Measurements from ENCODE around the gene SSX2IP.
"Not testable (repeated sequence)": the region's sequence is repeated elsewhere in the genome, so short reads cannot be mapped to it uniquely, and the experiment has no call there.

The SSX2IP gene

GRCh38 chr1:84675631-84676030 is 14.6 kb downstream of the SSX2IP start:
- DNase-seq (ENCODE audit: low read depth), result no peak

DNA sequence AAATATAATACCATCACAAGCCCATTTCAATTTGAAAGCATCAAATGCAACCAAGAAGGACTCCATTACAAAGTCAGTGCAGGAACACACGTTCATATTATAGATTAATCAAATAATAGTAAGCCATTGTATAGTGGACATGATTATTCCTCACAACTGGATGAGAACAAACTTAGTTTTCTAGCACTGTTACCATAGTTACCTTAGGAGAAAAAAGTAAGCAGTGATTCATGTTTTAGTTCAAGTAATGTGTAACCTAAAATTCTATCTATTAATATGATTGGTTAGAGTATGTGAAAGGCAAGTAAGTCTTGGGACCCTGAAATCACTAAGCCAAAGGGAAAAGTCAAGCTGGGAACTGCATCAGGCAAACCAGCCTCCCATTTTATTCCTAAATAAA is 15.2 kb downstream of the SSX2IP start:
- DNase-seq (ENCODE audit: low read depth), result no peak

- DNase-seq (ENCODE audit: low read depth), result no peak
Measured at GRCh38 chr1:84674705-84675104, 15.6 kb downstream of the SSX2IP start.

DNA sequence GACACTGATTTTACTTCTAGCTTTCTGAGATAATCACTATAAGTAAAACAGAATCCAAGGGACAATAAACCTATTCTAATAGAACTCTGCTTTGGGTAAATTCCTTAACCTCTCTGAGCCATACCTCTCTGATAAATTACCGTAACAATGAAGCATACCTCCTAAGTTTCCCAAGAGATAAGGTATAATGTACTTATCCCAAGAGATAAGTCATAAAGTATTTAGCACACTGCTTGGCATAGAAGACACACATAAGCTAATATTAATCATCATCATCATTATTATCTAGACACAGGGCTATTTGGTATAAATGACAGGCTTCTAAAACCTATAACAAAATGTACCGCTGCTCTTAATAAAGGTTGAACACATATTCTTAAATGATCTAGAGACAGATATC is 16.2 kb downstream of the SSX2IP start:
- DNase-seq (ENCODE audit: low read depth), result no peak

DNA sequence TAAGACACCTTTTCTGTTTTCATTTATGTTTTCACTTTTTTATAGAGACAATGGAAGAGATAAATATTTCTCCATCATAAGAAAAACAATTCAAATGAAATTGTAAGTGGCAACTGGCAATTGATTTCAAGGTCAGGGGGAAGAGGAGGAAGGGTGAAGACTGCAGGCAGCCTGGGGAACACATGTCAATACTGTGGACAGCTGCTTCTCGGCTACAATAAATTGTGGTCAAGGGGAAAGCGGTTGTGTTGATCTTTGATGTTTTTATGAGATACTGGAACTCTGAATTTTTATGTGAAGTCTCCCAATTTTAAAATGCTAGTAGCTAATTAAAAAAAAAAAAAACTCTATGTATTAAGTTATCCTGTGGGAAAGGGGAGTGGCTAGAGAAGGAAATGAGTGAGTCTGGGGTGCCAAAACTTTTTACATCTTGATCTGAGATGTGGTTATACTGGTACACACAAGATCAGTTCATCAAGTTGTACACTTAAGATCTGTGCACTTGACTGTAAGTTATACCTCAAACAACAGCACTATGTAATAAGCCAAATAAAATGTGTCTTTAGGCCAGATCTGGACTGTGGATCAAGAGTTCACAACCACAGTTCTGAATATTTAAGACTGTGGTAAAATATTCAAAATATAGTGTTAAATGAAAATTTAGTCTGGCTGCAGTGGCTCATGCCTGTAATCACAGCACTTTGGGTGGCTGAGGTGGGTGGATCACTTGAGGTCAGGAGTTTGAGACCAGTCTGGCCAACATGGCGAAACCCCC is 18.0 kb downstream of the SSX2IP start:
- no peak for DNase-seq (ENCODE audit: low read depth)

GRCh38 chr1:84669831-84670230 is 20.4 kb downstream of the SSX2IP start:
- no peak for DNase-seq (ENCODE audit: low read depth)

DNA sequence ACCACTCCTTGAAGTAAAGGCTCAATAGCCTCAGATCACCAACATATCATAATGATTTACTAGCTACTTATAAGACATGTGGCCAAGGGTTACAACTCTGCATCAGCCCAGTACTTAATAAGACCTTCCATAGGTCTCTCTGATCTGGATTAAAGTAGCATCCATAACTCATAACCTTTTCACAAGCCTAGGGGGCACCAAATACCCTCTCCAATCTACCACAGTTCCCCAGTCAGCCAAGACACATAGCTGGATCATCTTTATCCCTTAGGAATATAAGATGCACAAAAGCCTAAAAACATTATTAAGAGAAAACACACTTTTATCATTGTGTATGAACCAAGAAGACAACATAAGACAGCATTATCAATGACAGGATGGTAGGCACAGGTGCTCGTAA is 22.1 kb downstream of the SSX2IP start:
- no peak for DNase-seq (ENCODE audit: low read depth)

DNA sequence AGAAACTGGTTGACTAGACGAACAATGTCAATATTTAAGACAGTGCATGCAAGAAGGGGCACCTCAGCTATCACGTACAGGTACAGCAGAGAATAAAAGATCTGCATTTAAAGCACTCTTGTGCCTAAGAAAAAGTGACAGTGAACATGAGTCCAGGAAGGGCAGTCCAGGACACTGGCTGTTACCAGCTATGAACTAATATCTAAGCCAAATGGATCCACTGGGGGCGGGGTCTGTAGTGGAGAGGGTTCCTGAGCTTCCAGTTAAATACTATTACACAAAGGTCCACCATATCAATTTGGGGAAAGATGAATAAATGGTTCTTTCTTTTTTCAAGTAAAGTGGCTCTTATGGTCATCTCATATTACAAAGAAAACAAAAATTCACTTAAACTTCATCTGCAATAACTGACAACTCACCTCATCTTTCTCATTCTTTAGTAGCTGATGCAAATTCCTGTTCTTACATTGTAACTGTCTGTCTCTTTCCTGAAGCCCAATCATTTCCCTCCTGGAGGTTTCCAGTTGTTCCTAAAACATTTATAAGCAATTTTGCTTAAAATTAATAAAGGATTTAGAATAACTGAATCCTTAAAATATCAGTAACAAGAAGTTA is 24.5 kb downstream of the SSX2IP start:
- DNase-seq (ENCODE audit: low read depth), result no peak

DNA sequence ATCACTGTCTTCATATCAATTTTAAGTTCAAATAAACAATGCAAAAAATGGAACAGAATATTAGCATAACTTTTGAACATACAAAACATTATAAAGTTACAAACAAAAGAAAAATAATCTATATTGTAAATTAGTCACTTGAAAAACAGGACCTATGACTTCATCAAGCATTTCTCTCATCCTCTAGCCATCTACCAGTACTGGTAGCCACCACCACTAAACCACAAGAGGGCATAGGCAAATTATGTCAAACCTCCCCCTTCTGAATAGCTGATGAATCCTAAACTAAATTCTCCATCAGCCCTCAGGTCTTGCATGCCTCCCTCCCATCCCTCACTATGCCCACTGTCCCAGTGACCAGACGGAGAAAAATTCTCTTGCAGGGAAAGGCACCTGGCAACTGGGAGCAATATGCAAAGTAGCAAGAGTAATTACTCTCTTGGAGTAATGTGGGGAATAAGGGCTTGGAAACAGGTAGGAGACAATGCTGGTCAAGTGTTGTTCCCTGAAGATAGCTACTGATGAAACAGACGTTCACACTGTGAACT is 37.1 kb downstream of the SSX2IP start:
- no peak for DNase-seq (ENCODE audit: low read depth)

- no peak for DNase-seq (ENCODE audit: low read depth)
Measured at GRCh38 chr1:84644472-84644871, 45.8 kb downstream of the SSX2IP start.

- no peak for DNase-seq (ENCODE audit: low read depth)
Measured at GRCh38 chr1:84643183-84643582, 47.1 kb downstream of the SSX2IP start.

- DNase-seq (ENCODE audit: low read depth), result no peak
Measured at GRCh38 chr1:84642774-84643173, 47.5 kb downstream of the SSX2IP start.

DNA sequence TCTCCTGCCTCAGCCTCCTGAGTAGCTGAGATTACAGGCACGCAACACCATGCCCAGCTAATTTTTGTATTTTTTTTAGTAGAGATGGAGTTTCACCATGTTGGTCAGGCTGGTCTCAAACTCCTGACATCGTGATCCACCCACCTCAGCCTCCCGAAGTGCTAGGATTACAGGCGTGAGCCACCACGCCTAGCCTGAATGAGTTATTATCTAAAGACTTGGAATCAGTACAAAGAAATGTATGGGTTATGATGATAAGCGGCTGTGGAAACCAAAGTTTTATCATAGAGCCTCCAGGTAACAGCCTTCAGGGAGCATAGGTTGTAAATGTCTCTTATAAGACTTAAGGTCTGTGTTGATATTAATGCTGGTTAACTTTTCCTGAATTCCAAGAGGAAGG is 50.5 kb downstream of the SSX2IP start:
- not testable (repeated sequence) for DNase-seq (ENCODE audit: low read depth)

DNA sequence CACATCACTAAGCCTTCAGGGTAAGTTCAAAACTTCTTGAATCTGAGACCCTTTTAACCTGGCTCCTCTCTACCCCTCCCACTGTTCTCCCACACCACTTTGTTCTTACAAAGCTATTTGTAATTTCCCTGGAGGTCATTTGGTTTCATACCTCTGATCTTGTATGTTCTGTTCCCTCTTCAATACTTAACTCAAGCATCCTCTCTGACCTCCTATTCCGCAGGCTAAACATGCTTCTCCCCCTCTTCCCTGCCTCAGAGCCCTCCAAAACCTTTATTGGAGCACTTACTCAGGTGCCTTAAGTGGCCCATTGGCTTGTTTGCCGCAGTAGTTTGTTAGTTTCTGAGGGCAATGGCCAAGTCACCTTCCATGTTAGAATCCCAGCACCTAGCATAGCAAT is 54.8 kb downstream of the SSX2IP start:
- DNase-seq (ENCODE audit: low read depth), result no peak

DNA sequence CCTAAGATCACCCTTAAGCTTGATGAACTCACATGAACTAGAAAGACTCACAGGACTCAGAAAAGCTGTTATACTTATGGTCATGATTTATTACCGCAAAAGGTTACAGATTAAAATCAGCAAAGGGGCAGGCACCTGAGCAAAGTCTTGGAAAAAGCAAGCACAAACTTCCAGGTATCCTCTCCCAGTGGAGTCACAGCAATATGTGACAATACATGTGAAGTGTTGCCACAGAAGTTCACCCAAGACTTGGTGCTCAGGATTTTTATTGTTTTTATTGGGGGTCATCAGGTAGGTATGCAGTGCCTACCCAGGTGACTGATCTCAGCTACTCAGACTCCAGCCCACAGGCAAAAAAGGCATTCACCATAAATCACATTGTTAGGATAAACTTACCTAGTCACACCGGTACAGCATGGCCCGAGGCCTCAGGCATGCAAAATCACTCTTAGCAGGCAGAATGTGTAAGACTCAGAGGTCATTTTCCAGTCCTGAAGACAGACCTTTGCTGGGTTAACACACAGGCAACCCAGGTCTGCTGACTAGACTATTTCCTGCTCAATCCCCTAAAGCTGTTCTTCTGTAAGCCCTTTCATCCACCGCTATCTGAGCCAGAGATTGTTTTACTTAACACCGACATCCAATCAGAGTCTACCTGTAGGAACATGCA is 55.6 kb downstream of the SSX2IP start:
- DNase-seq (ENCODE audit: low read depth), result no peak

- no peak for DNase-seq (ENCODE audit: low read depth)
Measured at GRCh38 chr1:84632673-84633434, 57.4 kb downstream of the SSX2IP start.

- no peak for DNase-seq (ENCODE audit: low read depth)
Measured at GRCh38 chr1:84632137-84632536, 58.1 kb downstream of the SSX2IP start.

DNA sequence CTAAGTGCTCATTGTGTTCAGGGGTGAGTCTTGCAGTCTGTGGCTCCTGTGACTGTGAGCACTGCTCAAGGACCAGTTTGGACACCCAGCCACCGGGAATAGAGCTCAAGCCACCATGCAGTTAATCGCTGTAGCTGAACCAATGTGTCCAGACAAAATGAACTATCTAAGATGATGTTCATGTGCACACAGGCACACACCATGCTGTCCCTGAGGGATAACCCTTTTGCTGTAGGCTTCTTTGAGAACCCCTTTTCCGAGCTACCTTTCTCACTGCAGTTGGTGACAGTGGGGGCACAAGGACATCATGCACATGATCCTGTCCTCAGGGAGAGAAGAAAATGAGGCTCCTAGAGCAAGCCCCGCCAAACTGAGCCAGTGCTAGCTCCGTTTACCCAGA is 65.4 kb downstream of the SSX2IP start:
- DNase-seq (ENCODE audit: low read depth), result no peak

DNA sequence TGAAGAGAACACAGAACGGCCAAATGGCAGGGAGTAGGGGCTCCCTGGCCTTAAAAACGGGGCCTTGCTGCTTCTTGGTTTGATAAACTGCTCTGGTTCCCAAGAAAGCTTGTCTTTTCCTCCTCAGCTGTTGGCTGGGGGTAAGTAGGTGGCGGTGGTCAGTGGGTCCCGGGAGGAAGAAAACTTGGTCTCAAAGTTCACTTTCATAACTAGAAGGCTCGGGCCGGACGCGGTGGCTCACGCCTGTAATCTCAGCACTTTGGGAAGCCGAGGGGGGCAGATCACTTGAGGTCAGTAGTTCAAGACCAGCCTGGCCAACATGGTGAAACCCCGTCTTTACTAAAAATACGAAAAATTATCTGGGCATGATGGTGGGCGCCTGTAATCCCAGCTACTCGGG is 68.7 kb downstream of the SSX2IP start:
- DNase-seq (ENCODE audit: low read depth), result no peak

DNA sequence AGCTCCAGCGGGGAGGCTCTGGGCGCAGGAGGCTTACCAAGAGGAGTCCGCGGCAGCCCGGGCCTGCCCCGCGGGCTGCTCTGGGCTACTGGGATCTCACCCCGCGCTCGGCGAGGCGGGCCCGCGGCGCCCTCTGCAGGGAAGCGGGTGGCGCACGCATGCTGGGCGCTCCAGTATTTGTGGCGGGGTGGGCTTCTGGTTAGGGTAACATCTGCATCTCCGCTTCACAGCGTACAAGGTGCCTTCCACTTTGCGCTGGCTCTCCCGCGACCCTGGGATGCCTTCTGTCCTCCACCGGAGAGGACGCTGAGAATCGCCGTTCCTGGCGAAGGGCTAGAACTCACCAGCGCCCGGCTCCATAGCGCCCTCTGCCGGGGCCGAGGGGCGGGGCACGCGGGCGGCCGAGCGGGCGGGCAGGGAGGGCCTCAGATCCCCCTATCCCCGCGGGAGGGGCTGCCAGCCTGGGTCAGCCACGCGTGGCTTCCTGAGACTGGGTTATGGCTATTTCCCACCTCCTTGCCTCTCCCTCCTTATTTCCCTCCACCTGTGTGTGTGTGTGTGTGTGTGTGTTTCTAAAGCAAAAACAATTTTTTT is 69.4 kb downstream of the SSX2IP start:
- DNase-seq (ENCODE audit: low read depth), result peak; percentile 53

- no peak for DNase-seq (ENCODE audit: low read depth)
Measured at GRCh38 chr1:84619383-84620102, 70.7 kb downstream of the SSX2IP start.

All from T follicular helper cell (primary cell).